GM19238 (cell line): ENCODE data around the gene GLTPD2.
"Not testable (repeated sequence)": the region's sequence is repeated elsewhere in the genome, so short reads cannot be mapped to it uniquely, and the experiment has no call there.

Experiments used
- DNase-seq: peaks from one replicate; pipeline ENCODE4 v3.0.0; 2011; ENCODE audit warnings: low spot score; ENCODE audit not compliant: insufficient read length

The GLTPD2 gene

DNA sequence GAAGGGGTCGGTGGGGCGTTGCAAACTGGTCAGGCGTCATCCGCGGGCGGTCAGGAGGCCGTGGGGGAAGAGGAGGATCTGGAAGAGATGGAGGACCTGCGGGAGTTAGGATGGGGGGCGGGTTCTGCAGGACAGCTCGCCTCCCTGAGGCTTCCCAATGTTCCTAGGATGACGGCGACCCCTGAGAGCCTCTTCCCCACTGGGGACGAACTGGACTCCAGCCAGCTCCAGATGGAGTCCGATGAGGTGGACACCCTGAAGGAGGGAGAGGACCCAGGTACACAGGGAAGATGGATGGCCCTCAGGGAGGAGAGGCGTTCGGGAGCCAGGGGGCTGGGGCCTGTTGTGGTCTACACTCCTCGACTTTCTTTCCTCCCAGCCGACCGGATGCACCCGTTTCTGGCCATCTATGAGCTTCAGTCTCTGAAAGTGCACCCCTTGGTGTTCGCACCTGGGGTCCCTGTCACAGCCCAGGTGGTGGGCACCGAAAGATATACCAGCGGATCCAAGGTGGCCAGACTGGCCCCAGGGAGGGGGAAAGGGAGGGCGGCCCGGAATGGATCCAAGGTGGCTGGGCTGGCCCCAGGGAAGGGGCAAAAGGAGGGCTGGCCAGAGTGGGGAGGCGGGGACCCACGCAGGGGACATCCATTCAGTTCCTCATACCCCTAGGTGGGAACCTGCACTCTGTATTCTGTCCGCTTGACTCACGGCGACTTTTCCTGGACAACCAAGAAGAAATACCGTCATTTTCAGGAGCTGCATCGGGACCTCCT, 19.0 kb downstream of the GLTPD2 start:
- DNase-seq: no peak

DNA sequence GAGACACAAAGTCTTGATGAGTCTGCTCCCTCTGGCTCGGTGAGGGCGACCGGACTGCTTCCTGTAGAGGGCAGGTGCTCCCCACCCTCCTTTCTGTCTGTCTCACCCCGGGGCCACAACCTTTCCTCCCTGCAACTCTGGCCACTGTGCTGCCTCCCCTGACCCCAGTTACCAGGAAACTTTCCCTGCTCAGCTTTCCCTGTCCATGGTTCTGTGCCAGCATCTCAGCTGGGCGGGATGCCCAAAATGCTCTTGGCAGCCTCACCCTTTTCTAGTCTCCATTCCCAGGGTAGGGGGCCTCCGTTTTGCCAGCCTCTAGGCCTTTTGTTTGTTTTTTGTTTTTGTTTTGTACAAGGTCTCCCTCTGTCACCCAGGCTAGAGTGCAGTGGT, 19.6 kb downstream of the GLTPD2 start:
- no peak for DNase-seq

DNA sequence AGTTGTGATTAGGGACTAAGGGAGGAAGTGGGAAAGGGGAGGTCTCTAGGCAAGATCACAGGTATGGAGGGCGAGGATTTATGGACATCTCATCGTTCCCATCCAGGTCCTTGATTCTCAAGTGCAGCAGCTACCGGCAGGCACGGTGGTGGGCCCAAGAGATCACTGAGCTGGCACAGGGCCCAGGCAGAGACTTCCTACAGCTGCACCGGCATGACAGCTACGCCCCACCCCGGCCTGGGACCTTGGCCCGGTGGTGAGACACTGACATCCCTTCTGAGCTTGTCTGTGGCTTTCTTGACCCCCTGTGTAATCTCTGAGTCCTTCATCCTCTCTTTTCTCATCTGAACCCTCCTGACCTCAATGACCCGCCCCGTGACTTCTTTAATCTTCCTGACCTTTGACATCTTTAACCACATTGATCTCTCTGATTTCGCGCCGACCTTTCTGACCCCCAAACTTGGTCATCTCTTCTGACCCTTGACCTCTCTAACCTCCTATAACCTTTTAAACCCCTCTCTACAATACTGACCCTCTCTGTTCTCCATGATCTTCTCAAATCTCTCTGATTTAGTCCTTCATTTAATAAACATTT, 22.0 kb downstream of the GLTPD2 start:
- no peak for DNase-seq

DNA sequence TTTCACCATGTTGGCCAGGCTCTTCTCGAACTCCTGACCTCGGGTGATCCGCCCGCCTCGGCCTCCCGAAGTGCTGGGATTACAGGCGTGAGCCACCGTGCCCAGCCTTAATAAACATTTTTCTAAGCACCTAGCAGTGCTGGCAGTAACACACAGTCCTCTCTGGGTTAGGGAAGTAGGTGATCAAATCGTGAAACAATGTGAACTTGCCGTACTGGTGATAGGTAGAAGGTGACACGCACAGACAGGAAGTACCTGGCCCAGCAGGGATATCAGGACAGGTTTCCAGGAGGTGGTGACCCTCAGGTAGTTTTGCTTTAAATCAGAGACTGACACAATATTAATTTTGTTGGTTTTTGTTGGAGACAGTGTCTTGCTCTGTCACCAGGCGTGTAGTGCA, 22.7 kb downstream of the GLTPD2 start:
- no peak for DNase-seq

DNA sequence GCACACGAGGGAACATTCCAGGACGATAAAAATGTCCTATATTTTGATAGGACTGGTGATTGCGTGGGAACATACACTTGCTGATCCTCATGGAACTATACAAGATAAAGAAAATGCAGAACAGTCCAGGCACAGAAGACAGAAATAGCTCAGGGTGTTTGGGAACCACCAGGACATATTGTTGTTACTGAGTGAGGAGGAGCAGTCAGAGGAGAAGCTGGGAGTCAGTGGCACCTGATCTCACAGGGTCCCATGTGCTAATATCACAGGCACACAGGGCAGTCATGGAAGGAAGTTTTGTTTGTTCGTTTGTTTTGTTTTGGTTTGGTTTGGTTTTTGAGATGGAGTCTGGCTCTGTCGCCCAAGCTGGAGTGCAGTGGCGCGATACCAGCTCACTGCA, 23.9 kb downstream of the GLTPD2 start:
- DNase-seq: no peak

DNA sequence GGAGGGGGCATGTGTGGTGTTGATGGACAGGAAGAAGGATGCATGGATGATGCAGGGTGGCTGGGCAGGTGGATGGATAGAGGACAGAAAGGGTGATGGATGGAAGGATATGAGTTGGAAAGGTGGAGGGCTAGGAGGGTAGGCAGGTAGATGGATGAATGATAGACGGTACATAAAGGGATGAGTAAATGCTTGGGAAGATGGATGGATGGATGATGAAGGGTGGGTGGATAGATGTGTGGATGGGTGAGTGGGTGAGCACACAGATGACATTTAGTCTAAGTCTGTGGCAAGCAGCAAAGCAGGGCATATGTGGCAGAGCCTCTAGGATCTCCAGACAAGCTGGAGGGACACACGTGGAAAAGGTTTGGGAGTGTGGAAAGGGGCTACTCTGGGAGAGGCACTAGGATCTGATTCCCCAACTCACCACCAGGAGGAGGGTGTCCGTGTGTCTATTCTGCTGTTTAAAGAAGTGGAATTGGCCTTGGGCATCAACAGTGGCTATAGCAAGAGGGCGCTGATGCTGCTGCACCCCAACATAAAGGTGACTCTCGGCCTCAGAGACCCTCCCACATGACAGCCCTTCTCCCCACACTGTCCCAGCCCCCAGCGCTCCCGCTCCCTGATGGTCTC, 26.4 kb downstream of the GLTPD2 start:
- DNase-seq: no peak

DNA sequence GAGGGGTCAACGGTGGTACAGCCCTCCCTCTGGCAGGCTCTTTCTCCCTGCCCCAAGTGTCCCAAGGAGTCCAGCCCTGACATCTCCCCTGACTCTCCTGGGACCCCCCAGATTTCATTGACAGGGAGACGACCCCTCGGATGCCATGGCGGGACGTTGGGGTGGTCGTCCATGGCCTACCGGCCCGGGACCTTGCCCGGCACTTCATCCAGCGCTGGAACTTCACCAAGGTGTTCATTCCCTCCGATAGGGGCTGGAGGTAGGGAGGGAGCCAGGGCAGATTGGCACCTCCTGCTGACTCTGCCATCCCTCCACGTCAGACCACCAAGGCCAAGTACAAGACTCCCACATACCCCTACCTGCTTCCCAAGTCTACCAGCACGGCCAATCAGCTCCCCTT, 28.1 kb downstream of the GLTPD2 start:
- DNase-seq: no peak

DNA sequence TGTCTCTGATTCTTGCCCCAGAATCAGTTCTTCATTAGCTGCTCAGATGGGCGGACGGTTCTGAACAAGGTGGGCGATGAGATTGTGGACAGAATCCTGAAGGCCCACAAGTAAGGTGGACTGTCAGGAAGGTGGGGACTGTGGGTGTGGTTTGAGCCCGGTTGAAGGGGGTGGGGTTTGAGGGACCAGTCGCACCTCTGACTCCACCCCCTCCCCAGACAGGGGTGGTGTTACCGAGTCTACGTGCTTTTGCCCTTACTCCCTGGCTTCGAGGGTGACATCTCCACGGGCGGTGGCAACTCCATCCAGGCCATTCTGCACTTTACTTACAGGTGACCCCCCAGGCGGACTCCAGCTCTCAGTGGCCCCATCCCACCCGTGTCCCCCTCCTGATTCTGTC, 29.5 kb downstream of the GLTPD2 start:
- no peak for DNase-seq

DNA sequence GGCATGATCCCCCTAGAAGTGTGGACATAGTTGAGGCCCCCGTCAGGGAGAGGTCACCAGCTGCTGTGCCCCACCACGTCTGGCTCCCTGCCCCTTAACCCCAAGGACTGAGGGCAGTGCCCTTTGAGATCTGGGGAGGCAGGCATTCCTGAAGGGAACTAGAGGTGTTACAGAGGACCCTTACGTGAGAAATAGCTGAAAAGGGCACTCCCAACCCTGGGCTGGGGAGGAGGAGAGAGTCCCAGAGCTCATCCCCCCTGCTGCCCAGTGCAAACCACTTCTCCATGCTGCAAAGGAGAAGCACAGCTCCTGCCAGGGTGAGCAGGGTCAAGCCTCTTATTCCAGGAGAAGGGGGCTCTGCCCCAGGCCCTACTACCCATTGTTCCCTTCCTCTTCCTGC, 34.1 kb downstream of the GLTPD2 start:
- DNase-seq: no peak

DNA sequence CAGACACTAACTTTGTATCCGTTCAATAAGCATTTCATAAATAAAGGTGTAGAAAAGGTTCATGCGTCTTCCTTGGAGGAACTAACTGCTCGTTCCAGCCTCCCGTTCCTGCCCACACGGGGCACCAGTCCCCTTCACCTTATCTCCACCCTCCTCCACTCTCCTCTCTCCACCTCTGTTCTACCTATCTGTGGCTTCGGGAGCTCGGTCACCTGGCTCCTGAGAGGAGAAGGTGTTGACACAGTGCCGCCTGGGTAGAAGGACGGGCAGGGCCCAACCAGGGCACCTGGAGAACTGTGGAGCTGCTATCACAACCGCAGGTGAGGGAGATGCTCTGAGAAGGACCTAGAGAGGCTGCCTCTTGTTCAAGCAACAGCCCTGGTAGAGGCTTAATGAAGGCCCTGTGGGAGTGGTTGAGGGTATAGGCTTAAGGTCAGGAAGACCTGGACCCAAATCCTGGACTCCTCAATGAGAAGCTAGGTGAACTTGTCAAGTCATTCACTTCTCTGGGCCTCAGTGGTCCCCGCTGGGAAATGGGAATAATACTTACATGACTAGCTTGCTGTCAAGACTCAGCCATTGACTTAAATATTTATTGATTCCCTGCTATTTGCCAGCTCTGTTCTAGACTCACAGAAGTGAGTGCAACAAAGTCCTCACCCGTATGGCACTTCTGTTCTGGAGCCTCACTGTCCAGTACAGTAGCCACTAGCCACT, 34.8 kb downstream of the GLTPD2 start:
- DNase-seq: no peak

DNA sequence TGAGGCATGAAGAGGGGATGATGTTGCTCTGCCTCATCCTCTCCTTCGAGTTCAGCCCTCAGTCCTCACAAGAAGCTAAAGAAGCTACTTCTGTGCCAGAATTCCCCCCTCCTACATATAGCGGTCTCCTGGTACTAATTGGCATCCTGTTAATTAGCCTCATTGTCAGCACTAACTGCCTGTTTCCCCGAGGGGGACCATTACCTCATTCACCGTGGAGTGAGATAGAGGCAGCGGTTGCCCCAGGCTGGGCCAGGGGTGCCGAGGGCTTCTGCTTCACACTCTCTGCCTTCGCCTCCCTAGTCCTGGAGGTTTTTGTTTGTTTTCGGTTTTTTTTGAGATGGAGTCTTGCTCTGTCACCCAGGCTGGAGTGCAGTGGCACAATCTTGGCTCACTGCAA, 38.6 kb downstream of the GLTPD2 start:
- no peak for DNase-seq

DNA sequence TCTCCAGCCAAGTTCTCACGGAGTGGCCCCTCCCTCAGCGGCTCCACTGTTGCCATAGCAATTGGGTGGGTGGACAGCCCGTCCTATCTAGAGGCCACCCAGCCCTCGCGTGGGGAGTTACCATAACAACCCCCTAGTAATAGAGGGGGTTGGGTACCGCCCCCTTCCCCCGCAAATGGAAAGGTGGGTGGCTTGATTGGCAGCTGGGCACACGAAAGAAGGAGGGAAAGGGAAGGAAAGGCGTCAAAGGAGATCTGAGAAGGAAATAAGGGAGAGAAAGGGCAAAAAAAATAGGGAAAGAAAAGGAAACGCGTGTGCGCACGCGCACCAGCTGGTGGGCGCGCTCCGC, 44.0 kb downstream of the GLTPD2 start:
- not testable (repeated sequence) for DNase-seq

DNA sequence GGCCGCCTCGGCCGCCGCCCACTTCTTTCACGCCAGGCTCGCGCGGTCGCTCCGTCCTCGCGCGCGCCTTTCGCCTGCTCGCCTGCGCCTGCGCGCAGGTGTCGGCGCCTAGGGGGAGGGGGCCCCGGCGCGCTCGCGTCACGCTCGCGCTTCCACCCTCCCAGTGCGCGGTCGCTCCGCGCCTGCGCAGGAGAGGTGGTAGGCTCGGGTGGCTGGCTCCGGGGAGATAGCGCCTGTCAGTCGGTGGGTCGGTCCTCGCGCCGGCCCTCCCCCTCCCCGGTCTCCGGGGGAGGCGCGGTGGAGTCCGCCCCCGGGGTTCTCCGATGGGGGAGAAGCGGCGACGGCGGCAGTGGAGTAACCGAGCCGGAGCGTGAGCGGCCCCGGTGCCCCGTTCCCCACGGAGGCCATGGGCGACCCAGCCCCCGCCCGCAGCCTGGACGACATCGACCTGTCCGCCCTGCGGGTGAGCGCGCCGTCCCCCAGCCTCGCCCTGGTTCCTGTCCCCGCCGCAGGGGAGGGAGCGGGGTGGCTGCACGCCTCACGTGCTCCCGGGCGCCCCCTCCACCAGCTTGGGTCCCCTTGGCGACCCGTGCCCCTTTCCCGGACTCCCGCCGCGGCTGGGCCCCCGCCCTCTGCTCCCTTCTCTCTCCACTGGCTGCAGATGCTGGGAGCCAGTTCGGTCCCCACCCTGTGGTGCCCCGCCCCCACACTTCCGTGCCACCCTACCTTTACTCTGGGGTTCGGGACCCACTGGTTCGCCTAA, 44.6 kb downstream of the GLTPD2 start, which contains the start of gene MINK1:
MINK1 (plus strand) TSS at position 163 of the 763 bp plus-strand sequence; CDS start at position 407, 244 bp downstream.
- DNase-seq: peak; percentile 99

DNA sequence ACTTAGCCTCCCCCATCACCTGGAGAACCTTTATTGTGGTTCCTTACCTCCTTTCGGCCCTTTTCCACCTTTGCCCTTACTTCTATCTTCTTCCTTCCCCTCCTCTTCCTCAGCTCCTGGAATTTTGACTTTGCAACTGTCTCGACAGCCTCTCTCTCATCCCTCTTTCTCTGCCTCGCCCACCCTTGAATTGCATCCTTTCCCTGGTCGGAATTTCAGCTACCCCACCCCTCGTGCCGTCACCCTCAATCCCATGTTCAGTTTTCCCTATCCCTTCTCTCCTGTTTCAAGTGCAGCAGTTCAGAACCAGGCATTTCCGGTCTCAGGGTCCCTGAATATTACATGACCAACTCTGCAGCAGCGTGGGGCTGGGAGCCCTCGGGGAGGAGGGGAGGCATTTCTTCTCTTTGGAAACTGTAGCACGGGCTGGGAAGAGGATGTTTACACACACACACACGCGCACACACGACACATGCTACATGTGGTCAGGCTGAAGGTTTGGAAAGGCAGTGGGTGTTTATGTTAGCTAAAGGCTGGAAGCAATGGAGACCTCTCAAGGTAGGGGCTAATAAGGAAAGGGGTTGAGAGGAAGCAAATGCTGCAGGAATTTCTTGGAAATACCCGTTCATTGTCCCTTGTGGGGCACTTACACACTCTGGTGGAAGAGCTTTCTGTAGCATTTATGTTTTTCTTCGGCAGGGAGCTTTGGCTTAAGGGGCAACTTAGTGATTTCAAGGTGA, 45.3 kb downstream of the GLTPD2 start:
- DNase-seq: no peak

DNA sequence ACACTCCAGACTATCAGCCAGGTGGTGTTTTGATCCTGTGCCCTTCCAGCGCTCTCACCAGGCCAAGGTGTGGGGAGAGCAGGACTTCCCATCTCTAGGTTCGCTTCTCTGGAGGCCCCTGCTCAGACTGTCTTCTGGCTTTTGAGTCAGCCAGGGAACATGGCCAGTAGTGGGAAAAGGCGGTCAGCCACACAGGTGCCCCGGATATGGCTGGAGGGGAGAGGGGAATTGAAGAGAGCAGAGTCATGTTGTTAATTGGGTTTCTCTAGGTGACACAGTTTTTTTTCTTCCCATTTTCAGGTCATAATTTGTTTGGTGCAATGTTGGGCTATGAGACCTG, 45.9 kb downstream of the GLTPD2 start:
- no peak for DNase-seq

DNA sequence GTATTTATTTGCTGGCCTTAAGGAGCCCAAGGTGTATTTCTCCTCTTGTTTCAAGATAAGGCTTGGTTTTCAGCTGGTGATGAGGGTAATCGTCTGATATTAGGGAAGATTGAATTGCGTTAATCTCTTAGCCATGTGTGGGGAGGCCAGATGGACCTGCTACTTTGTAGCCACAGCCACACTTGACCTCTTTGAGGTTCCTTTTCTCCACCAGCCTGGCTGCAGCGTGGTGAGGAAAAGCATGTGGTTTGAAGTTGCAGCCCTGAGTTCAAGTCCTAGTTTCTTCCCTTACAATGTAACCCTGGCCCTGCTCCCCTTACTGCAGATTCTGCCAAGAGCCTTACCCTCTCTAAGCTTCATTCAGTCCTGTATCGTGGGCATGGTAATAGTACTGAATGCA, 47.5 kb downstream of the GLTPD2 start:
- no peak for DNase-seq

DNA sequence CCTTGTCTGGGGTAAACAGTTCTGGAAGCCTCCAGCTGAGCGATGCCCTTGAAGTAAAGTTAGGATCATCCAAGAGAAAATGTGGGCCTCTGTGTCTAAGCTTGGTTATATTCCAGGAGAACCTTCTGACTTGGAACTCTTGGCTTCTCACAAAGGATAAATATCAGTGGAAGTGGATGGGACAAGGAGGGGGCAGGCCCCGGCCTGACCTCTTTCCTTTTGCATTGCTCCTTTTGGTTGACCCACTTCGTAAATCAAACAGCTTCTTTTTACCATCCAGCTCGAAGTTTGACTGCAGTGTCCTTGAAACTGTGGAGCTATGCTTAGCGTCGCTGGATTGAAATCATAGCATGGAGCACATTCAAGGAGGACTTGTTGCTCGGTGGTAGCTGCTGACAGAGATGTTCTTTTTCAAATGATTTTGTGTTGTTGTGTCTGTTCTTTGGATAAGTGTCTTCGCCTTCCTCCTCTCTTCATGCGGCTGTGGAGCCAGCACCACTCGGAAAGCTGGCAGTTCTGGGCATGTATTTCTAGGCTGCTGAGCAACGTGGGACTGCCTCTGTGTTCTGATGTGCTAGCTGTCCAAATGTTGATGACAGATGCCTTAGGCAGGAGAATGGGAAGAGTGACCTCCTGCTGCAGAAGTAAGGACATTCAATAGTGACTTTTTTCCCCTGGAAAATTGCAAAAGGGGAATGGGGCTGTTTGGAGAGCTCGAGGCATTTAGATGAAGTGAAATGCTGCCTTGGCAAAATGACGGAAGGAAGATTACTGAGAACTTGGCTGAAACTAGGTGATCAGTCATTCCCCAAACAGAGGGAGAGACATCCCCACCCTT, 48.9 kb downstream of the GLTPD2 start:
- no peak for DNase-seq

DNA sequence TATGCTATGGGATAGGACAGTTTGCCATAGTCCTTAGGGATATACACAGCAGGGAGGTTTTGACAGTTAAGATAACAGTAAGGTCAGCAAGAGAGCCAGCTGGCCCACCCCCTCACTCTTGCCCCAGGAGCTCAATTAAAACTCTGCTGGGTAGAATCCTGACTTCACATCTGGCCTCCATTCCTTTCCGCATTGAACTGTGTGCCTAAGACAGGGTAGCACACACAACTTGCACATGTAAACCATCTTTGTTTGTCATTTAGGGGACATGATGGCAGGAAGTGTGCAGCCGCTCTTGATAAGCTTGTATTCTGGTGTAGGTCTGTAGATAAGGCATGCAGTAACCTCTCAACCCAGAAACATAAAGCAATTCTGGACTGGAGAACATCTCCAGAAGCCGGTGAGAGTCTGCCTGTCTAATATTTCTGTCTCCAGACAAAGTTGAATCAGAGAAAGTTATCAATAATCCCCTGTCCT, 49.6 kb downstream of the GLTPD2 start:
- DNase-seq: no peak

DNA sequence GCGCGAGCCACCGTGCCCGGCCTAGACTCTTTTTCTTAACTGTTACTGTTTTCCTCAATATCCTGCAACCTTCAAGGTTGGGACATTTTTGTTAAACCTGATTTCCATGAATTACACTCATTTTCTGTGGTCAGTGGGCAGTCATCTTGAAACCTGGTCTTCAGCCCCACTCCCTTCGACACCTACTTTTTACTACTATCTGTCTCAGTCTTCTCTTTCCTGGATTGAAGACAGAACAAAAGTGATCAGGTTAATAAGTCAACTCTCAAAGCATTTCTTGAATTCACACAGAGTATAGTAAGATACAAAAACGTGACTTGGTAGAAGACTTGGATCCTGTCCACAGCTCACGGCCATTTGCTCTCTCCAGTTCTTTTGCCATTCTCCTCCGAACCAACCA, 50.5 kb downstream of the GLTPD2 start:
- DNase-seq: no peak
